Endothelial cell of umbilical vein (primary cell): ENCODE results near the gene TECPR2.

Experiments
- EZH2 ChIP-seq: IDR thresholded peaks from 2 replicates; pipeline ENCODE4 v1.6.1; 2012; ENCODE audit warnings: borderline replicate concordance, low read depth, mild to moderate bottlenecking, moderate library complexity, low read length, inconsistent platforms; ENCODE audit not compliant: severe bottlenecking
- POLR2AphosphoS5 ChIP-seq: IDR thresholded peaks from 2 replicates; pipeline ENCODE4 v1.6.1; 2012; ENCODE audit warnings: low read depth, mild to moderate bottlenecking, control low read depth, low read length, moderate library complexity; ENCODE audit not compliant: insufficient read depth

- TF ChIP-seq POLR2AphosphoS5, result no peak
- no peak for TF ChIP-seq EZH2
Observed at GRCh38 chr14:102377696-102378095, 15.0 kb downstream of the TECPR2 start.
